ENCODE results near the gene GID8.

Gene GID8

GRCh38 chr20:62945771-62946339, 7.9 kb downstream of the GID8 start:
- peaks cover 25% of the 10 kb centered on the region for H3K79me2 ChIP-seq (ENCODE audit: insufficient read depth, low read length)
- H4K20me1 ChIP-seq (ENCODE audit: low read depth, low read length) = no peaks in the 10 kb centered on the region
- H3K27ac ChIP-seq (ENCODE audit: low read depth, low read length) = no peak overlapping the region

DNA sequence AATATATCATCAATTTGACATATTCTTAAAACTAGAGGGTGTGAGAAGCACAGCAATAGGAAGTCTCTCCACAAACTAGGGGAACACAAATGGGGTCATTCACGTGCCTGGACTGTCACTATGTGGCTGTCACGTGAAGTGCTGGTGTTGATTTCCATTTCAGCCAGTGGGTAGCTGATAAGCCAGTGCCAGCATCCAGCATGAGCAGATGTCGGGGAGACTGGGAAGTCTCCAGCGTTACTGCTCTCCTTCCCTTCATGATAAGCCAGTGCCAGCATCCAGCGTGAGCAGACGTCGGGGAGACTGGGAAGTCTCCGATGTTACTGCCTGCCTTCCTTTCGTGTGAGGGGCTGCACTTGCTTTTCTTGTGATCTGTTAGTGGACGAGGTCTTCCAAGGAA, 9.0 kb downstream of the GID8 start:
- TF ChIP-seq CTCF (IDR thresholded peaks at IDR 0.05; ENCODE audit: insufficient read depth, low read length, poor library complexity, severe bottlenecking) = no peak
- TF ChIP-seq EZH2phosphoT487 (conservative IDR thresholded peaks at IDR 0.05; ENCODE audit: low read length) = no peak
- no peak overlapping the region for H3K9ac ChIP-seq (ENCODE audit: low read length)
- no peak overlapping the region for H3K4me2 ChIP-seq (ENCODE audit: low read depth, low read length, poor library complexity, severe bottlenecking)
- H2AFZ ChIP-seq (ENCODE audit: low read depth, low read length, severe bottlenecking) = no peak overlapping the region
- H3K79me2 ChIP-seq (ENCODE audit: insufficient read depth, low read length) = peaks cover 15% of the 10 kb centered on the region
- no peaks in the 10 kb centered on the region for H3K9me2 ChIP-seq (replicated peaks; ENCODE audit: insufficient read depth, low read length)
- no peak overlapping the region for H3K27ac ChIP-seq (ENCODE audit: low read depth, low read length)
- H3K36me3 ChIP-seq (ENCODE audit: low read length) = peaks cover 14% of the 10 kb centered on the region
- H3F3A ChIP-seq (ENCODE audit: insufficient read depth) = no peaks in the 10 kb centered on the region
- no peaks in the 10 kb centered on the region for H4K20me1 ChIP-seq (ENCODE audit: low read depth, low read length)
- no peaks in the 10 kb centered on the region for H3K27me3 ChIP-seq (ENCODE audit: low read length)
- H3K9me3 ChIP-seq (ENCODE audit: insufficient read depth, low read length) = no peaks in the 10 kb centered on the region; the same call in 1 of the 2 replicates
- no peak overlapping the region for H3K4me3 ChIP-seq (ENCODE audit: insufficient read depth, low read length, poor library complexity, severe bottlenecking)

More at GRCh38 chr20:62945771-62946339, 7.9 kb downstream of the GID8 start:
- no peaks in the 10 kb centered on the region for H3K27me3 ChIP-seq (ENCODE audit: low read length)
- no peaks in the 10 kb centered on the region for H3F3A ChIP-seq (ENCODE audit: insufficient read depth)
- H3K9ac ChIP-seq (ENCODE audit: low read length) = no peak overlapping the region
- no peaks in the 10 kb centered on the region; the same call in 1 of the 2 replicates for H3K9me3 ChIP-seq (ENCODE audit: insufficient read depth, low read length)
- peaks cover 14% of the 10 kb centered on the region for H3K36me3 ChIP-seq (ENCODE audit: low read length)
- no peak overlapping the region for H3K4me2 ChIP-seq (ENCODE audit: low read depth, low read length, poor library complexity, severe bottlenecking)
- H2AFZ ChIP-seq (ENCODE audit: low read depth, low read length, severe bottlenecking) = no peak overlapping the region
- no peak overlapping the region for H3K4me3 ChIP-seq (ENCODE audit: insufficient read depth, low read length, poor library complexity, severe bottlenecking)
- no peaks in the 10 kb centered on the region for H3K9me2 ChIP-seq (replicated peaks; ENCODE audit: insufficient read depth, low read length)
- TF ChIP-seq CTCF (IDR thresholded peaks at IDR 0.05; ENCODE audit: insufficient read depth, low read length, poor library complexity, severe bottlenecking) (no peak), EZH2phosphoT487 (conservative IDR thresholded peaks at IDR 0.05; ENCODE audit: low read length) (no peak)

DNA sequence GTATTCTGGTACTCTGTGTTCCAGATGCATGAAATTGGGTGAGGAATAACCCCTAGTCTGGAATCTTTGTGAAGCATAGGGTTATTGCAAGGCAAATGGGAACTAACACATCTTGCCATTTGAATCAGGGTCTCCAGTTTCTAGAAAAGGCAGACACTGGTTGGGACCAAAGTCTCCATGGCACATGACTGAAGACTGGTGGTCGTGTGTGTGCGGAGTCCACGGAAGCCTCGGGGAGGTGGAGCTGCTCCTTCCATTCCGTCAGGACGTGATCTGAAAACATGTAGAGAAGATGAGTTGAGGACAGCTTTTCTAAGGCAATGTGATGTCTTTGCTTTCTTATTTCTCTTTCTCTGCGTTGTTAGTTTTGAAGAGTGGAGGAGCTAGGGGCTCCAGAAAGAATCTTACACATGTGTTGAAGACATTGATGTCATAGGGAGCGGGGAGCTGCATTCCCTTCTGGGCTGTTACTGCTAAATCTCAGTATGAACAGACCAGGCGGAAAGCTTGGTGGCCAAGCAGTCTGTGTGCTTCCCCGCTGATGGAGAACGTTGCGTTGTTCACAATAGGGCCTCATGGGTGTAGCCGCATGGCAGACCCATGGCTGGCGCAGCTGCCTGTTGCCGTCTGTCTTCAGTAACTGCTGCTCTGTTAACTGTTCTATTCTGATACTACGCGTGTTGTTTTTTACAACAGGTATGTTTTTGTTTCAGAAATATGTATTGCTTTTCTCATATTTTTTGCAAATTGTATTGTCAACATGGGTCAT, 9.8 kb downstream of the GID8 start:
- Histone ChIP-seq H3K79me2 (ENCODE audit: insufficient read depth, low read length) (peaks cover 7% of the 10 kb centered on the region; the same call in 1 of the 2 replicates), H3K27ac (ENCODE audit: low read depth, low read length) (no peak overlapping the region), H4K20me1 (ENCODE audit: low read depth, low read length) (no peaks in the 10 kb centered on the region), H3K9me2 (replicated peaks; ENCODE audit: insufficient read depth, low read length) (no peaks in the 10 kb centered on the region), H3K9ac (ENCODE audit: low read length) (no peak overlapping the region), H3K4me3 (ENCODE audit: insufficient read depth, low read length, poor library complexity, severe bottlenecking) (no peak overlapping the region), H3K4me2 (ENCODE audit: low read depth, low read length, poor library complexity, severe bottlenecking) (no peak overlapping the region), H3K9me3 (ENCODE audit: insufficient read depth, low read length) (no peaks in the 10 kb centered on the region; the same call in 1 of the 2 replicates), H3F3A (ENCODE audit: insufficient read depth) (0 out of 2 replicates have a peak, but pooled peaks cover 2% of the 10 kb centered on the region), H3K27me3 (ENCODE audit: low read length) (no peaks in the 10 kb centered on the region), H3K36me3 (ENCODE audit: low read length) (peaks cover 14% of the 10 kb centered on the region), H2AFZ (ENCODE audit: low read depth, low read length, severe bottlenecking) (no peak overlapping the region)
- TF ChIP-seq EZH2phosphoT487 (conservative IDR thresholded peaks at IDR 0.05; ENCODE audit: low read length) (no peak), CTCF (IDR thresholded peaks at IDR 0.05; ENCODE audit: insufficient read depth, low read length, poor library complexity, severe bottlenecking) (no peak)

All from SU-DHL-6 (cell line).